ENCODE data around the gene CYP2W1. TPM values are rescaled to one million over a fixed set of nuclear protein-coding genes. Genes with fewer than 3 reads are reported as not detected.
"Not testable (repeated sequence)": the region's sequence is repeated elsewhere in the genome, so short reads cannot be mapped to it uniquely, and the experiment has no call there.

CYP2W1 gene
- total RNA-seq, 2 donors from 2014 or later: 3.1 to 4.0 TPM

DNA sequence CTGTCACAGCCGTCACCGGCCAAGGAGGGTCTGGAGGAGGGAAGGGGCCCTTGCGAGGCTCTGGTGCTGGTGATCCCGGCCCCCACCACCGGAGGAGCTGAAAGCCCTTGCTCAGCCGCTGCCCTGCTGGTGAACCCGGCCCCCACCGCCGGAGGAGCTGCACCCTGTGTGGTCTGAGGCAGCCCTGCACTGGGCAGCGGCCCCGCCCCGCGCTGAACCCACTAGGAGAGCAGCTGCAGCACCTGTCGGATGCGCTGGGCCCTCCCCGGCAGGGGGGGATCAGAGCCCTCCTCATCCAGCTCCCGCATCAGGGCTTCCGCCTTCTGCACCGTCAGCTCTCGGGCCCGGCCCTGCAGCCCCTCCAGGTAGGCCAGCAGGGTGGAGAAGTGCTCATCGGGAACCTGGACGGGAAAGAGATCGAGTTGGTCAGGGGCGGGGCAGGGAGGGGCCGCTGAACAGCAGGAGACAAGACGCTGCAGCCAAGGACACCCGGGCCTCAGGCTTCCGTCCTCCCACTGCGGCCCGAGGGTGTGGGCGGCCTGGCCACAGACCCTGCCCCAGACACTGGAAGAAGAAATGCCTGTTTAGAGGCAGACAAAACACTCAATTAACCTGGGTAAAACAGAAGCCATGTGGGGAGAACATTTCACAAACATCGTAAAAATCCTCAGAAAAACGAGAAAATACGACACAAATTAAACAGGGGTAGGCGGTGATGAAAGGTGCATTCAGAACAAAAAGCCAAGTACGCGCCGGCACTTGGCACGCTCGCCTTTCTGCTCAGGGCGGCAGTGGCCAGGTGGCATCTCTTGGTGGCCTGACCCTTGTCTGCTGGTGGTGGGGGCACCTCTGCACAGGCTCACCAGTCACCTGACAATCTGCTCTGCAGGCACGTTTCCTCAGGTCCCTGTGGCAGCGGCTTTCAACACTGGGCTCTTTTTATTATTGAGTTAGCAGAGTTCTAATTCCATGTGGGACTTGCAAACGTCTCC is 14.7 kb downstream of the CYP2W1 start:
- no peak overlapping the region for H3K4me3 ChIP-seq
- H3K4me1 ChIP-seq (replicated peaks): no peaks in the 10 kb centered on the region
- no peaks in the 10 kb centered on the region for H3K9me3 ChIP-seq
- H3K36me3 ChIP-seq: no peaks in the 10 kb centered on the region
- no peak for DNase-seq (ENCODE audit: low spot score)
- intact Hi-C loops (cut with DNase I): no loop called here
- WGBS: 72% methylated on average over 39 of the region's 45 CpGs
- no peak overlapping the region for H3K27ac ChIP-seq
- TF ChIP-seq POLR2AphosphoS5 (IDR thresholded peaks at IDR 0.05) (no peak), POLR2A (IDR thresholded peaks at IDR 0.05) (no peak)
- TF ChIP-seq, protein P1, sequence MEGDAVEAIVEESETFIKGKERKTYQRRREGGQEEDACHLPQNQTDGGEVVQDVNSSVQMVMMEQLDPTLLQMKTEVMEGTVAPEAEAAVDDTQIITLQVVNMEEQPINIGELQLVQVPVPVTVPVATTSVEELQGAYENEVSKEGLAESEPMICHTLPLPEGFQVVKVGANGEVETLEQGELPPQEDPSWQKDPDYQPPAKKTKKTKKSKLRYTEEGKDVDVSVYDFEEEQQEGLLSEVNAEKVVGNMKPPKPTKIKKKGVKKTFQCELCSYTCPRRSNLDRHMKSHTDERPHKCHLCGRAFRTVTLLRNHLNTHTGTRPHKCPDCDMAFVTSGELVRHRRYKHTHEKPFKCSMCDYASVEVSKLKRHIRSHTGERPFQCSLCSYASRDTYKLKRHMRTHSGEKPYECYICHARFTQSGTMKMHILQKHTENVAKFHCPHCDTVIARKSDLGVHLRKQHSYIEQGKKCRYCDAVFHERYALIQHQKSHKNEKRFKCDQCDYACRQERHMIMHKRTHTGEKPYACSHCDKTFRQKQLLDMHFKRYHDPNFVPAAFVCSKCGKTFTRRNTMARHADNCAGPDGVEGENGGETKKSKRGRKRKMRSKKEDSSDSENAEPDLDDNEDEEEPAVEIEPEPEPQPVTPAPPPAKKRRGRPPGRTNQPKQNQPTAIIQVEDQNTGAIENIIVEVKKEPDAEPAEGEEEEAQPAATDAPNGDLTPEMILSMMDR (IDR thresholded peaks at IDR 0.05): no peak
- no peaks in the 10 kb centered on the region for H3K27me3 ChIP-seq (replicated peaks; ENCODE audit: insufficient read depth)

GRCh38 chr7:999149-999879 is 16.3 kb downstream of the CYP2W1 start:
- Histone ChIP-seq H3K27me3 (replicated peaks; ENCODE audit: insufficient read depth) (no peaks in the 10 kb centered on the region), H3K9me3 (no peaks in the 10 kb centered on the region), H3K4me3 (no peak overlapping the region), H3K36me3 (no peaks in the 10 kb centered on the region), H3K27ac (no peak overlapping the region), H3K4me1 (replicated peaks) (no peaks in the 10 kb centered on the region)
- no peak for DNase-seq (ENCODE audit: low spot score)
- WGBS: 90% methylated on average over 28 of the region's 28 CpGs
- intact Hi-C loops (cut with DNase I): no loop called here
- TF ChIP-seq, protein P1 (IDR thresholded peaks at IDR 0.05): no peak
- TF ChIP-seq POLR2AphosphoS5 (IDR thresholded peaks at IDR 0.05) (no peak), POLR2A (IDR thresholded peaks at IDR 0.05) (no peak)

- WGBS: 83% methylated on average over 50 of the region's 52 CpGs
- intact Hi-C loops (cut with DNase I): no loop called here
- H3K27ac ChIP-seq: no peak overlapping the region
- no peak for DNase-seq (ENCODE audit: low spot score)
- H3K4me3 ChIP-seq: no peak overlapping the region
- H3K36me3 ChIP-seq: no peaks in the 10 kb centered on the region
- TF ChIP-seq POLR2AphosphoS5 (IDR thresholded peaks at IDR 0.05) (no peak), POLR2A (IDR thresholded peaks at IDR 0.05) (no peak)
- TF ChIP-seq, protein P1 (IDR thresholded peaks at IDR 0.05): no peak
- no peaks in the 10 kb centered on the region for H3K4me1 ChIP-seq (replicated peaks)
- no peaks in the 10 kb centered on the region for H3K9me3 ChIP-seq
- no peaks in the 10 kb centered on the region for H3K27me3 ChIP-seq (replicated peaks; ENCODE audit: insufficient read depth)
These were observed 17.3 kb downstream of the CYP2W1 start for GRCh38 chr7:999941-1000935.

- H3K27me3 ChIP-seq (replicated peaks; ENCODE audit: insufficient read depth); H3K36me3 ChIP-seq; H3K9me3 ChIP-seq; H3K27ac ChIP-seq; intact Hi-C loops (cut with DNase I); DNase-seq (ENCODE audit: low spot score); H3K4me1 ChIP-seq (replicated peaks); H3K4me3 ChIP-seq: not testable (repeated sequence)
- WGBS: 83% methylated on average over 14 of the region's 14 CpGs
These were observed 18.2 kb downstream of the CYP2W1 start for GRCh38 chr7:1001069-1001770.

DNA sequence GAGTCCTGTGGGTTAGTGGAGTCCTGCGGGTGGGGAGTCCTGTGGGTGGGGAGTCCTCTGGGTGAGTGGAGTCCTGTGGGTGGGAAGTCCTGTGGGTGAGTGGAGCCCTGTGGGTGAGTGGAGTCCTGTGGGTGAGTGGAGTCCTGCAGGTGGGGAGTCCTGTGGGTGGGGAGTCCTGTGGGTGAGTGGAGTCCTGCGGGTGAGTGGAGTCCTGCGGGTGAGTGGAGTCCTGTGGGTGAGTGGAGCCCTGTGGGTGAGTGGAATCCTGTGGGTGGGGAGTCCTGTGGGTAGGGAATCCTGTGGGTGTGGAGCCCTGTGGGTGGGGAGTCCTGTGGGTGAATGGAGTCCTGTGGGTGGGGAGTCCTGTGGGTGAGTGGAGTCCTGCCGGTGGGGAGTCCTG is 19.0 kb downstream of the CYP2W1 start:
- DNase-seq (ENCODE audit: low spot score); H3K27ac ChIP-seq; H3K9me3 ChIP-seq; H3K36me3 ChIP-seq; intact Hi-C loops (cut with DNase I); H3K4me1 ChIP-seq (replicated peaks); H3K4me3 ChIP-seq; H3K27me3 ChIP-seq (replicated peaks; ENCODE audit: insufficient read depth): not testable (repeated sequence)
- 94% methylated on average over 4 of the region's 4 CpGs for WGBS

GRCh38 chr7:1002445-1002844 is 19.5 kb downstream of the CYP2W1 start:
- H3K36me3 ChIP-seq; H3K27me3 ChIP-seq (replicated peaks; ENCODE audit: insufficient read depth); H3K4me1 ChIP-seq (replicated peaks); intact Hi-C loops (cut with DNase I); H3K9me3 ChIP-seq; H3K27ac ChIP-seq; H3K4me3 ChIP-seq; DNase-seq (ENCODE audit: low spot score): not testable (repeated sequence)
- WGBS: 65% methylated on average over 2 of the region's 7 CpGs

Data from prostate gland (tissue), 2 donors.